Measurements from ENCODE around the gene NPDC1.

DNA sequence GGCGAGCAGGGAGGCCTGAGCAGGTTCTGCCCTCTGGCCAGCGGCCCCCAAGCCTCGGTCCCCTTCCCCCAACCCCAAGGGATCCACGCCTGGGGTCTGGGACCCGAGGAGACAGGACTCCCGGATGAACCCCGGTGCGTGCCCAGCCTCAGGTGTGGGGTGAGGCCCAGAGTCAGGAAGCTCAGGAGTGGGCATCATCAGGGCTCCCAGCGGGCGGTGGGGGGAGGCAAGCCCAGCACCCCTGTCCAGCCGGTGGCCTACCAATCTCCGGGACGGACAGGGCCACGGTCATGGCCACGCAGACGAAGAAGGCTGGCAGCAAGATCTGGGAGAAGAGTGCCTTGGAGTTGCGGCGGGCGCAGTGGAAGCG is 32.4 kb downstream of the NPDC1 start:
- TF ChIP-seq, protein P1, sequence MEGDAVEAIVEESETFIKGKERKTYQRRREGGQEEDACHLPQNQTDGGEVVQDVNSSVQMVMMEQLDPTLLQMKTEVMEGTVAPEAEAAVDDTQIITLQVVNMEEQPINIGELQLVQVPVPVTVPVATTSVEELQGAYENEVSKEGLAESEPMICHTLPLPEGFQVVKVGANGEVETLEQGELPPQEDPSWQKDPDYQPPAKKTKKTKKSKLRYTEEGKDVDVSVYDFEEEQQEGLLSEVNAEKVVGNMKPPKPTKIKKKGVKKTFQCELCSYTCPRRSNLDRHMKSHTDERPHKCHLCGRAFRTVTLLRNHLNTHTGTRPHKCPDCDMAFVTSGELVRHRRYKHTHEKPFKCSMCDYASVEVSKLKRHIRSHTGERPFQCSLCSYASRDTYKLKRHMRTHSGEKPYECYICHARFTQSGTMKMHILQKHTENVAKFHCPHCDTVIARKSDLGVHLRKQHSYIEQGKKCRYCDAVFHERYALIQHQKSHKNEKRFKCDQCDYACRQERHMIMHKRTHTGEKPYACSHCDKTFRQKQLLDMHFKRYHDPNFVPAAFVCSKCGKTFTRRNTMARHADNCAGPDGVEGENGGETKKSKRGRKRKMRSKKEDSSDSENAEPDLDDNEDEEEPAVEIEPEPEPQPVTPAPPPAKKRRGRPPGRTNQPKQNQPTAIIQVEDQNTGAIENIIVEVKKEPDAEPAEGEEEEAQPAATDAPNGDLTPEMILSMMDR (conservative IDR thresholded peaks at IDR 0.05; ENCODE audit: low read depth, low read length): no peak
- no peak for TF ChIP-seq EZH2 (IDR thresholded peaks at IDR 0.05; ENCODE audit: borderline replicate concordance, low read depth, low read length, poor library complexity, severe bottlenecking)

Data from A673 (cell line).